ENCODE measurements around the gene CHAF1B.
"Not testable (repeated sequence)": the region's sequence is repeated elsewhere in the genome, so short reads cannot be mapped to it uniquely, and the experiment has no call there.

DNA sequence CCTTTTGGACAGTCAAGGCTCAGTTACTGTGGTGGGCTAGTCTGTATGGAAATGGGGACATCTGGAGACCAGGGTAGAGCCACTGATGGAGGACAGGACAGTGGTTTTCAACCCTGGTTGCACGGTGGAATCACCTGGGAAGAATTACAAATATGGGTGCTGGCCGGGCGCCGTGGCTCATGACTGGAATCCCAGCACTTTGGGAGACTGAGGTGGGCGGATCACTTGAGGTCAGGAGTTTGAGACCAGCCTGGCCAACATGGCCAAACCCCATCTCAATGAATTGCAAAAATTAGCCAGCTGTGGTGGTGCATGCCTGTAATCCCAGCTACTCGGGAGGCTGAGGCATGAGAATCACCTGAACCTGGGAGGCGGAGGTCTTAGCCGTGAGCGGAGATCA is 14.5 kb downstream of the CHAF1B start:
- TF ChIP-seq EZH2 (IDR thresholded peaks at IDR 0.05; ENCODE audit: low read depth, low read length, severe bottlenecking); POLR2A (IDR thresholded peaks at IDR 0.05; ENCODE audit: control extremely low read depth in 1 of 2, low read depth in 2 of 2, low read length in 2 of 2): not testable (repeated sequence)

Data from H1 (cell line).